Activated CD8-positive, alpha-beta memory T cell treated with anti-CD3 and anti-CD28 coated beads for 4 hours (primary cell): ENCODE data around the gene PAPPA.

Experiments used
- DNase-seq, 2 donors: peaks; one replicate each; pipeline ENCODE4 v3.0.0-alpha.2; 2020; ENCODE audit warnings: low read depth in 2 of 2

The PAPPA gene

GRCh38 chr9:116276196-116276493 lies 122.6 kb downstream of the PAPPA start:
- DNase-seq: no peak

- DNase-seq: no peak
Observed at GRCh38 chr9:116276651-116277121, 123.1 kb downstream of the PAPPA start.

GRCh38 chr9:116278326-116278725 lies 124.7 kb downstream of the PAPPA start:
- DNase-seq: no peak

GRCh38 chr9:116279230-116279629 lies 125.6 kb downstream of the PAPPA start:
- DNase-seq: no peak

GRCh38 chr9:116280529-116280928 lies 126.9 kb downstream of the PAPPA start:
- no peak for DNase-seq

- DNase-seq: no peak
Observed at GRCh38 chr9:116282597-116282996, 129.0 kb downstream of the PAPPA start.

- no peak for DNase-seq
Observed at GRCh38 chr9:116284518-116284917, 130.9 kb downstream of the PAPPA start.

- no peak for DNase-seq
Observed at GRCh38 chr9:116285320-116285719, 131.7 kb downstream of the PAPPA start.

- DNase-seq: no peak
Observed at GRCh38 chr9:116286297-116286696, 132.7 kb downstream of the PAPPA start.

- DNase-seq: no peak
Observed at GRCh38 chr9:116287721-116288120, 134.1 kb downstream of the PAPPA start.

- no peak for DNase-seq
Observed at GRCh38 chr9:116288658-116289057, 135.1 kb downstream of the PAPPA start.

- DNase-seq: no peak
Observed at GRCh38 chr9:116297346-116297745, 143.8 kb downstream of the PAPPA start.

- no peak for DNase-seq
Observed at GRCh38 chr9:116298249-116298648, 144.7 kb downstream of the PAPPA start.

- DNase-seq: no peak
Observed at GRCh38 chr9:116298878-116299391, 145.3 kb downstream of the PAPPA start.

- DNase-seq: no peak
Observed at GRCh38 chr9:116300360-116300870, 146.8 kb downstream of the PAPPA start.

GRCh38 chr9:116303270-116303669 lies 149.7 kb downstream of the PAPPA start:
- no peak for DNase-seq

GRCh38 chr9:116303886-116304538 lies 150.4 kb downstream of the PAPPA start:
- no peak for DNase-seq

GRCh38 chr9:116304761-116305160 lies 151.2 kb downstream of the PAPPA start:
- DNase-seq: no peak

GRCh38 chr9:116308076-116308475 lies 154.5 kb downstream of the PAPPA start:
- no peak for DNase-seq

GRCh38 chr9:116309900-116310611 lies 156.5 kb downstream of the PAPPA start:
- no peak for DNase-seq

- no peak for DNase-seq
Observed at GRCh38 chr9:116312221-116312620, 158.6 kb downstream of the PAPPA start.

- DNase-seq: no peak
Observed at GRCh38 chr9:116313638-116314037, 160.0 kb downstream of the PAPPA start.

- no peak for DNase-seq
Observed at GRCh38 chr9:116316246-116316645, 162.7 kb downstream of the PAPPA start.
